Testis (tissue), 2 donors: ENCODE results near the gene CA9.
"Not testable (repeated sequence)": the region's sequence is repeated elsewhere in the genome, so short reads cannot be mapped to it uniquely, and the experiment has no call there.

ENCODE experiments used
- POLR2A ChIP-seq: fragments of 450-650 bp; IDR thresholded peaks from one replicate; pipeline ENCODE4 v1.6.1; 2017; ENCODE audit warnings: antibody characterized with exemption, mild to moderate bottlenecking, moderate library complexity
- TF ChIP-seq, protein P1 (sequence below), 3 experiments: fragments of 450-650 bp in 2 of 3; fragments of 200-600 bp in 1 of 3; sonication (generic) in 1 of 3; IDR thresholded peaks; one replicate each; pipeline ENCODE4 v1.5.1; 2016 to 2019; ENCODE audit warnings: antibody characterized with exemption in 3 of 3, mild to moderate bottlenecking in 2 of 3, moderate library complexity in 1 of 3

DNA sequence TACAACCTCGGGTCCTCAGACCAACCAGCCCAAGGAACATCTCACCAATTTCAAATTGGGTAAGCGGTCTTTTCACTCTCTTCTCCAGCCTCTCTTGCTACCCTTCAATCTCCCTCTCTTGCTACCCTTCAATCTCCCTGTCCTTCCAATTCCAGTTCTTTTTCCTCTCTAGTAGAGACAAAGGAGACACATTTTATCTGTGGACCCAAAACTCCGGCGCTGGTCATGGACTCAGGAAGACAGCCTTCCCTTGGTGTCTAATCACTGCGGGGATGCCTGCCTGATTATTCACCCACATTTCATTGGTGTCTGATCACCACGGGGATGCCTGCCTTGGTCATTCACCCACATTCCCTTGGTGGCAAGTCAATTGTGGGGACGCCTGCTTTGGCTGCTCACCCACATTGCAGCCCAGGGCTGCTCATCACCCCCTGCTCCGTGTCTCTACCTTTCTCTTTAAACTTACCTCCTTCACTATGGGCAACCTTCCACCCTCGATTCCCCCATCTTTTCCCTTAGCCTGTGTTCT lies 36.2 kb upstream of the CA9 start:
- TF ChIP-seq, protein P1, sequence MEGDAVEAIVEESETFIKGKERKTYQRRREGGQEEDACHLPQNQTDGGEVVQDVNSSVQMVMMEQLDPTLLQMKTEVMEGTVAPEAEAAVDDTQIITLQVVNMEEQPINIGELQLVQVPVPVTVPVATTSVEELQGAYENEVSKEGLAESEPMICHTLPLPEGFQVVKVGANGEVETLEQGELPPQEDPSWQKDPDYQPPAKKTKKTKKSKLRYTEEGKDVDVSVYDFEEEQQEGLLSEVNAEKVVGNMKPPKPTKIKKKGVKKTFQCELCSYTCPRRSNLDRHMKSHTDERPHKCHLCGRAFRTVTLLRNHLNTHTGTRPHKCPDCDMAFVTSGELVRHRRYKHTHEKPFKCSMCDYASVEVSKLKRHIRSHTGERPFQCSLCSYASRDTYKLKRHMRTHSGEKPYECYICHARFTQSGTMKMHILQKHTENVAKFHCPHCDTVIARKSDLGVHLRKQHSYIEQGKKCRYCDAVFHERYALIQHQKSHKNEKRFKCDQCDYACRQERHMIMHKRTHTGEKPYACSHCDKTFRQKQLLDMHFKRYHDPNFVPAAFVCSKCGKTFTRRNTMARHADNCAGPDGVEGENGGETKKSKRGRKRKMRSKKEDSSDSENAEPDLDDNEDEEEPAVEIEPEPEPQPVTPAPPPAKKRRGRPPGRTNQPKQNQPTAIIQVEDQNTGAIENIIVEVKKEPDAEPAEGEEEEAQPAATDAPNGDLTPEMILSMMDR (IDR thresholded peaks at IDR 0.05) = not testable (repeated sequence)
- not testable (repeated sequence) for TF ChIP-seq POLR2A
